Kidney epithelial cell (primary cell): ENCODE results near the gene PLCB1. TPM values are rescaled to one million over a fixed set of nuclear protein-coding genes. Genes with fewer than 3 reads are reported as not detected.

ENCODE experiments used
- DNase-seq: peaks from one replicate; pipeline ENCODE4 v3.0.0-alpha.2; 2010; ENCODE audit warnings: low read depth
- H3K27me3 ChIP-seq: 2 replicates; pipeline ENCODE4 v1.6.0; 2011; ENCODE audit warnings: low read length; ENCODE audit not compliant: control insufficient read depth, insufficient read depth
- H3K36me3 ChIP-seq: 2 replicates; pipeline ENCODE4 v1.5.1; 2011; ENCODE audit warnings: low read length; ENCODE audit not compliant: control insufficient read depth, insufficient read depth
- H3K4me3 ChIP-seq: 2 replicates; pipeline ENCODE4 v1.5.1; 2011; ENCODE audit warnings: low read depth, mild to moderate bottlenecking, control low read depth, low read length
- CTCF ChIP-seq: IDR thresholded peaks from 2 replicates; pipeline ENCODE4 v1.5.1; 2011; ENCODE audit warnings: mild to moderate bottlenecking, moderate library complexity, low read length, control low read depth, inconsistent platforms; ENCODE audit not compliant: insufficient read depth, poor library complexity, severe bottlenecking
- total RNA-seq: library from RNA; depleted of rRNA; stranded (reverse); fragments of >200 nt; gene quantifications from 2 replicates; pipeline ENCODE4 v1.2.3, GENCODE V29; 2015

Gene PLCB1
- total RNA-seq, 1 donor from 2014 or later: 5.1 TPM

DNA sequence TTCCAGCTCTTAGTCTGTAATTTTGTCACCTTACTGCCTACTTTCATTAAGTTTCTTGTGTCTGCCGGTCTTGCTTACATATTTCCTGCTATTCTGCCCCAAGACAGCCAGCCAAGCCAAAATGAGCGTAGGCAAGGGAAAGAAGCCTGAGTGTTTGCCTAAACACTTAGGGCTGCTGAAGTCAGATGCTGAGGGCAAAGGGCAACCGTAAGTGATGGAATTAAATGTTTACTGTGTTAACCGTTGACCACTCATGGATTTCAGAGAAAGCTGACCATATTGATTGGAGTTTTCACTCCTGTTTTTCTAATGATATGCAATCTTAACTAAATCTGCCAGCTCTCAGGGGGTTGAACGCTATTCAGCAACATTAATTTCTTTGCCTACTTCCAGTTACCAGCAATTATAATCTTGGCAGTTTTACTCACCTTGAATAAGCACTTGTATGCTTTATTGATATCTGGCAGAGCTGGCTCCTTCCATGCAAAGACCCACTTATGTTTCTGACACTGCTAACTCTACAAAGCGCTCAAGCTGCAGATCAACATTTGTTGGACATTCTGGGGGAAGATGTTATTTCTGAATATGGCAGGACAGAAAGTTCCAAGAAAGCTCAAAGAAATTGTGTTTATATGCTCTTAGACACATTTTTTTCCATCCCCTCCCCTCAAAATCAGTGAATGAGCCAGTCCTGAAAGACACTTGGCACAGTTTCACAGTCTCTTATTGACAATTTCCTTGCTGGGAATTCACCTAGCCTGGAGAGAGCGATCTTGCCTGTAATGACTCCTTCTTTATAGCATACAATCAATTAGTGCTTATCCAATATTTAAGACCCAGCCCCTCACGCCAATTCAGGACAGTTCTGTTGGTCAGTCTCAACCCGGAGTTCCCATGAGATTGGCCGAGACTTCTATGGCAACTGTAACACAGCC is 183.8 kb downstream of the PLCB1 start:
- TF ChIP-seq CTCF: no peak
- Histone ChIP-seq H3K36me3 (no peaks in the 10 kb centered on the region), H3K4me3 (no peak overlapping the region), H3K27me3 (no peaks in the 10 kb centered on the region)
- no peak for DNase-seq

GRCh38 chr20:8317448-8317847 is 185.4 kb downstream of the PLCB1 start:
- no peak for TF ChIP-seq CTCF
- DNase-seq: no peak
- Histone ChIP-seq H3K36me3 (no peaks in the 10 kb centered on the region), H3K27me3 (no peaks in the 10 kb centered on the region), H3K4me3 (no peak overlapping the region)

DNA sequence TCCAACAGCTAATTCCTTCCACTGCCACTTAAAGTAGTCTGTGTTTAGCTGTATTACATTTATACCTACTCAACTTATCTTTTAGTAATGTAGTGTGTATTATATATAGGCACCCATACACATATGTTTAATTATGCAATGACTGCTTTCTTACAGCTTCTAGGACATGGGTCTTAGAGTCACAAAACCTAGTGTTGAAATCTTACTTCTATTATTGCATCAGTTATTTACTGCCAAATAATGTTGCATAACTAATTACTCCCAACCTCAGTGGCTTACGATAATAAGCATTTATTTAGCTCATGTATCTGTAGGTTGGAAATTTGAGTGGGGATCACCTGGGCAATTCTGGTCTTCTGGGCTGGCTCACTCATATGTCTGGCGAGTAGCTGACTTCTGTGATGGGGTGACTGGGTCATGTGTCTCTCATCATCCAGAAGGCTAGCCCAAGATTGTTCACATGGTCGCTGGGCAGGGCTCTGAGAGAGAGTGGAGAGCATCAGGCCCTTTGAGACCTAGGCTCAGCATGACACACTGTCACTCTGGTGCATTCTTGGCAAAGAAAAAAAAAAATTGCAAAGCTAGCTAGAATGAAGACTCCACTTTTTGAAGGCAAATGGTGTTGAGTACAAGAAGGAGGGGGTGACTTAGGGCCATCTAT is 187.0 kb downstream of the PLCB1 start:
- H3K4me3 ChIP-seq: no peak overlapping the region
- DNase-seq: no peak
- H3K36me3 ChIP-seq: no peaks in the 10 kb centered on the region
- H3K27me3 ChIP-seq: no peaks in the 10 kb centered on the region
- TF ChIP-seq CTCF: no peak

DNA sequence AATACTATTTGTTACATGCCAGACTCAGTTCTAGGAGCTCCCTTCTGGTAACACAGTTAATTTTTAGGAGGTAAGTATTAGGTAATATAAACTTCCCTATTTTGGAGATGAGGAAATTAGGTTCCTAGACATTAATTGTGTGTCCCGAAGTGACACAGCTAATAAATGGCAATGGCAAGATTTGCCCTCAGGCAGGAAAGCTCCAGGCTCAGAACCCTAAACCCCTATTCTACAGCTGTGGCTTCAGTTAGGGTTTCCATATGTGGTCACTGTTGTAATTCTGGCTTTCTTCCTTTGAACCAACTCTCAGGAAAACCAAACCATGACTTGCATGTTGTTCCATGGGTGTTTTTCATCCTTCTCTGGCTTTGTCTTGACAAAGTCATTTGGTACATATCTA is 188.2 kb downstream of the PLCB1 start:
- no peaks in the 10 kb centered on the region for H3K36me3 ChIP-seq
- H3K27me3 ChIP-seq: no peaks in the 10 kb centered on the region
- H3K4me3 ChIP-seq: no peak overlapping the region
- no peak for DNase-seq
- no peak for TF ChIP-seq CTCF

- DNase-seq: no peak
- Histone ChIP-seq H3K36me3 (no peaks in the 10 kb centered on the region), H3K27me3 (no peaks in the 10 kb centered on the region), H3K4me3 (no peak overlapping the region)
- no peak for TF ChIP-seq CTCF
These were observed 188.9 kb downstream of the PLCB1 start for GRCh38 chr20:8321001-8321400.
